ENCODE data around the gene SPHK2. TPM values are rescaled to one million over a fixed set of nuclear protein-coding genes. Genes with fewer than 3 reads are reported as not detected.
"Not testable (repeated sequence)": the region's sequence is repeated elsewhere in the genome, so short reads cannot be mapped to it uniquely, and the experiment has no call there.

SPHK2 gene, protein sequence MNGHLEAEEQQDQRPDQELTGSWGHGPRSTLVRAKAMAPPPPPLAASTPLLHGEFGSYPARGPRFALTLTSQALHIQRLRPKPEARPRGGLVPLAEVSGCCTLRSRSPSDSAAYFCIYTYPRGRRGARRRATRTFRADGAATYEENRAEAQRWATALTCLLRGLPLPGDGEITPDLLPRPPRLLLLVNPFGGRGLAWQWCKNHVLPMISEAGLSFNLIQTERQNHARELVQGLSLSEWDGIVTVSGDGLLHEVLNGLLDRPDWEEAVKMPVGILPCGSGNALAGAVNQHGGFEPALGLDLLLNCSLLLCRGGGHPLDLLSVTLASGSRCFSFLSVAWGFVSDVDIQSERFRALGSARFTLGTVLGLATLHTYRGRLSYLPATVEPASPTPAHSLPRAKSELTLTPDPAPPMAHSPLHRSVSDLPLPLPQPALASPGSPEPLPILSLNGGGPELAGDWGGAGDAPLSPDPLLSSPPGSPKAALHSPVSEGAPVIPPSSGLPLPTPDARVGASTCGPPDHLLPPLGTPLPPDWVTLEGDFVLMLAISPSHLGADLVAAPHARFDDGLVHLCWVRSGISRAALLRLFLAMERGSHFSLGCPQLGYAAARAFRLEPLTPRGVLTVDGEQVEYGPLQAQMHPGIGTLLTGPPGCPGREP
- 10 to 100 TPM; 45.1 to 51.0 TPM for total RNA-seq
- long read RNA-seq, partial matches to known transcripts: 34 of 38 reads
- long read RNA-seq, other reads (novel, unspliced or antisense): 1 of 38 reads

- intact Hi-C loops (cut with DNase I, micrococcal nuclease): no loop called here
- ATAC-seq (peak; percentile 63), DNase-seq (peak; percentile 96 to 99)
These were observed at the start of gene SPHK2, which contains the start of gene RPL18 for GRCh38 chr19:48618916-48619691. Gene SPHK2 (plus strand): TSS chr19:48619506. CDS start chr19:48620515, 1,009 bp downstream. Gene RPL18 (minus strand): TSS chr19:48619178. CDS start chr19:48619143, 35 bp downstream.

- intact Hi-C loops (cut with DNase I, micrococcal nuclease): no loop called here
- ATAC-seq: no peak
- DNase-seq: no peak
These were observed 49.5 kb upstream of the SPHK2 start for GRCh38 chr19:48569814-48570213.

DNA sequence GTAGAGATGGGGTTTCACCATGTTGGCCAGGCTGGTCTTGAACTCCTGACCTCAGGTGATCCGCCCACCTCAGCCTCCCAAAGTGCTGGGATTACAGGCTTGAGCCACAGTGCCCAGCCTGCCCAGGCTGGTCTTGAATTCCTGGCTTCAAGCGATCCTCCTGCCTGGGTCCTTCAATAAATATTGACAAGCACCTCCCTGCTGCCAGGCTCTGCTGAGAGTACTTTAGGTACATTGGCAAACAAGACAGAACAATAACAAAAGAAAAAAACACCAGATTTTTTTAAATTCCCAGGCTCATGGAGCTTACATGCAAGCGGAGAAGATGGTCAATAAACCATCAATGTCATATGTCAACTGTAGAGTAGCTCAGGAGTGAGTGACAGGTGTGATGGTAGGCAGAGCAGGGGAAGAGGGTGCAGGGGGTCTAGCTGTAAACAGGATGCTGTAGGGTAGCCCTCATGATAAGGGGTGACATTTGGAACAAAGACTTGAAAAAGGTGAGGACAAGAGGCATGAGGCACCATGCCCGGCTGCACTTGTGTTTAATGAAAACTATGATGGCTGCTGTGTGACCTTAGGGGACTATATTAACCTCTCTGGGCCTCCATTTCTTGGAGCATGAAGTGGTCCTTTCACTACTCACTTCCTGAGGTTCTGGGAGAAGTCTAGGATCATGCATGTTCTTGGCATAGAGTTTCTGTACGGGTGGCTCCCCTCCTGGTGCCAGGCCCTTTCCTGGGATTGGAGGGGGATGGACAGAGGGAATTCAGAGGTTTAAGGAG, 47.7 kb upstream of the SPHK2 start:
- ATAC-seq (no peak), DNase-seq (no peak)
- intact Hi-C loops (cut with DNase I, micrococcal nuclease): no loop called here

GRCh38 chr19:48573163-48573505, 46.2 kb upstream of the SPHK2 start:
- intact Hi-C loops (cut with DNase I, micrococcal nuclease): no loop called here
- DNase-seq (no peak), ATAC-seq (no peak)

DNA sequence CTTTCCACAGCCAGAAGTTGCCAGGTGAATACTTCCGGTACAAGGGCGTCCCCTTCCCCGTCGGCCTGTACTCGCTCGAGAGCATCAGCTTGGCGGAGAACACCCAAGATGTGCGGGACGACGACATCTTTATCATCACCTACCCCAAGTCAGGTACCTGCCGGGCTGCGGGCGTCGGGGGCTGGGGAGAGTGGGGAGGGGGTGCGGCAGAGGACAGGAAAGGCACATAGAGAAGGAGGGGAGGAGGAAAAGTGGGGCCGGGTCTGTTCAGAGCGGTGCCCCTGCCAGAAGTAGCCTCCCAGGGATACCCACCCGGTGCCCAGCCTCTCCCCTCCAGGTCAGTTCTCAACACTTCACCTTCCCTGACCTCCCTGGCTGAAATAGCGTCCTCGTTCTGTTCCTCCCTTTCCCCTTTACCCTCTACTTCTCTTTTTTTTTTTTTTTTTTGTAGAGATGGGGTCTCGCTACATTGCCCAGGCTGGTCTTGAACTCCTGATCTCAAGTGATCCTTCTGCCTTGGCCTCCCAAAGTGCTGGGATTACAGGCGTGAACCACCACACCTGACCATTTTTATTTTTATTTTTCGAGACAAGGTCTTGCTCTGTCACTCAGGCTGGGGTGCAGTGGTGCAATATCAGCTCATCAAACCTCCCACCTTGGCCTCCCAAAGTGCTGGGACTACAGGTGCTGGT, 43.2 kb upstream of the SPHK2 start:
- DNase-seq (no peak), ATAC-seq (no peak)
- intact Hi-C loops (cut with DNase I, micrococcal nuclease): no loop called here

DNA sequence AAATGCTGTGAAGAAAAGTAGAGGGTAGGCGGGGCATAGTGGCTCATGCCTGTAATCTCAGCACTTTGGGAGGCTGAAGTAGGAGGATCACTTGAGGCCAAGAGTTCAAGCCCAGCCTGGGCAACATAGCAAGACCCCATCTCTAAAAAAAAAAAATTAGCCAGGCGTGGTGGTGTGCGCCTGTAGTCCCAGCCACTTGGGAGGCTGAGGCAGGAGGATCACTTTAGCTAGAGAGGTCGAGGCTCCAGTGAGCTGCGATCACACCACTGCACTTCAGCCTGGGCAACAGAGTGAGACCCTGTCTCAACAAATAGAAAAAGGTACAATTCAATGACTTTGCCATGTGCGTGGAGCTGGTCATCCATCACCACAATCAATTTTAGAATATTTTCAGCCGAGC, 41.4 kb upstream of the SPHK2 start:
- intact Hi-C loops (cut with DNase I, micrococcal nuclease); DNase-seq; ATAC-seq: not testable (repeated sequence)

GRCh38 chr19:48578891-48579290, 40.4 kb upstream of the SPHK2 start:
- DNase-seq (no peak), ATAC-seq (peak; percentile 81)

GRCh38 chr19:48582168-48582567, 37.1 kb upstream of the SPHK2 start:
- ATAC-seq: no peak
- DNase-seq: no peak
- intact Hi-C loops (cut with DNase I, micrococcal nuclease): loop anchor here in 1 of 2 donors (5.0 kb wide), 2 partner anchors 75 to 95 kb away; no protein-coding TSS in a partner anchor

More at GRCh38 chr19:48578891-48579290, 40.4 kb upstream of the SPHK2 start:
- intact Hi-C loops (cut with DNase I, micrococcal nuclease): no loop called here

DNA sequence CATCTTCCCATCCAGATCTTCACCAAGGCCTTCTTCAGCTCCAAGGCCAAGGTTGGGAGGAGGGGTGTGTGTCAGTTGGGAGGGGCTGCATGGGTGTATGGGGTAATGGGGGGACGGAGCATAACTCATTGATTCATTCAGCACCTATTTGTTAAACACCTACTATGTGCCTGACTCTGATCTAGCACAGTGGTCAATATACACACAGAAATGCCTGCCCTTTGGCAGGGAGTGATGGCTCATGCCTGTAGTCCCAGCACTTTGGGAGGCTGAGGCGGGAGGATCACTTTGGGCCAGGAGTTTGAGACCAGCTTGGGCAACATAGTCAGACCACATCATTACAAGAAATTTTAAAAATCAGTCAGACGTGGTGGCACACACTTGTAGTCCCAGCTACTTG, 31.9 kb upstream of the SPHK2 start:
- ATAC-seq (no peak), DNase-seq (no peak)
- intact Hi-C loops (cut with DNase I, micrococcal nuclease): no loop called here

DNA sequence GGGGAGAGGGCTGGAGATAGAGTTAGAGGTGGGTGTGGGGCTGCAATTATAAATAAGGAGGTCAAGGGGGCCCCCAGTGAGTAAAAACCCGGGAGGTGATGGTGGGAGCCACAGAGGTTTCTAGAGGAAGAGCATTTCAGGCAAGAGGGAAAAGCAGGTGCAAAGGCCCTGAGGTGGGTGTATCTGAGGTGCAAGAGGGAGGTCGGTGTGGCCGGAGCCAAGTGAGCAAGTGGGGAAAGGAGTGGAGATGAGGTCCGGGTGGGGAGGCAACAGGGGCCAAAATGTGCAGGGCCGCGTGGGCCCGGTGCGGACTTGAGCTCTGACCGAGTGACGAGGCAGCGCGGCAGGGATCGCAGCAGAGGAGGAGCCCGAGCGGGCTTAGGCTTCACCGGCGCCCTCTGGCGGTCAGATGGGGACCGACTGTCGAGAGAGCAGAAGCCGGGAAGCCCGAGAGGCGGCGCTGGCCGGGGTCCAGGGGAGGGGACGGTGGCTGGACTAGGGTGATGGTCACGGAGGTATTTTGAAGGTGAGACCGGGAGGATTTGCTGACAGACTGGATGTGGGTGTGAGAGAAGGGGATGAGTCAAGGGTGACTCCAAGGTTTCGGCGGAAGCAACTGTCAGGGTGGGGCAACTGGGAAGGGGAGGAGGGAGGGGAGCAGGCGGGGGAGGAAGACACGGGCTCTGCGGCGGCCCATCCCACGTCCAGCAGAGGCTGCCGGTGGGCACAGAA, 30.5 kb upstream of the SPHK2 start:
- intact Hi-C loops (cut with DNase I, micrococcal nuclease): no loop called here
- peak; percentile 84 for ATAC-seq
- DNase-seq: peak; percentile 89 to 97

DNA sequence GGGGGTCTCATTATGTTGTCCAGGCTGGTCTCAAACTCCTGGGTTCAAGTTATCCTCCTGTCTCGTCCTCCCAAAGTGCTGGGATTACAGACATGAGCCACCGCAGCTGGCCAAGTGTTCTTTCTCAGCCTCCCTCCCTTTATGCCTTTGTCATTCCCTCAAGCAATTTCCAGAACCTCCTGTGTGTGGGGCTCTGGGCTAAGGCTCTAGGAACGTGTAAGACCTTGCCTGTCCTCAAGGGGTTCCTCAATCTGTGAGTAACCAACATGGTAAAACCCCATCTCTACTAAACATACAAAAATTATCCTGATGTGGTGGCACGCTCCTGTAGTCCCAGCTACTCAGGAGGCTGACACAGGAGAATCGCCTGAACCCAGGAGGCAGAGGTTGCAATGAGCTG, 28.3 kb upstream of the SPHK2 start:
- intact Hi-C loops (cut with DNase I, micrococcal nuclease): no loop called here
- ATAC-seq: no peak

DNA sequence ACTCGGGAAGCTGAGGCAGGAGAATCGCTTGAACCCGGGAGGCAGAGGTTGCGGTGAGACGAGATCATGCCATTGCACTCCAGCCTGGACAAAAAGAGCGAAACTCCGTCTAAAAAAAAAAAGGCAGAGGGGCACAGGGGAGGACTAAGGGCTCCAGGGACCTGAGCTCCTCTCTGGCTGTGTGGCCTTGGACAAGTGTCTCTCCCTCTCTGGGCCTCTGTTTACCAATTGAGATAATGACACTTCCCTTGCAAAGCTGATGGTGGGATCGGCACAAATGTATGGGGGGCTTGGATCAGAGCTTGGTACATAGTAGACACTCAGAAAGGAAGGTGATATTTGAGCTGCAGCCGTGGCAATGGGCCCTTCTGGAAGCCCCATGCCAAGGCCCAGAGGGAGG, 24.1 kb upstream of the SPHK2 start:
- DNase-seq: no peak
- no peak for ATAC-seq
- intact Hi-C loops (cut with DNase I, micrococcal nuclease): no loop called here

More for the DNA sequence above, 28.3 kb upstream of the SPHK2 start:
- DNase-seq: no peak

- intact Hi-C loops (cut with DNase I, micrococcal nuclease): no loop called here
- ATAC-seq: no peak
- no peak for DNase-seq
These were observed 23.5 kb upstream of the SPHK2 start for GRCh38 chr19:48595833-48596232.

DNA sequence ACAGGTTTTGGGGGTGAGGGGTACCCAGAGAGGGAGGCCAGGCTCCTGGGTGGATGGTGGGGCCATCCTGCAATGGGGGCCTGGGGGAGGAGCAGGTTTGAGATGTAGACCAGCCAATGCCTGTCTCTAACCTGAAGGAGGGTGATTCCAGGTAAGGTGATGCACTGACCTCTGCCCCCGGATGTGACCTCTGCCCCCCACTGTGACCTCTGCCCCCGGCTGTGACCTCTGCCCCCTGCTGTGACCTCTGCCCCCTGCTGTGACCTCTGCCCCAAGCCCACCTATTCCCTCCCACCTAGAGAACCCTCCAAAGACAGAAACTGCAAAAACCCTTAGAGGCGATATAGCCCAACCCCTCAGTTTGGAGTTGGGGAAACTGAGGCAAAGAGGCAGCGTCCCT, 23.1 kb upstream of the SPHK2 start:
- DNase-seq: no peak
- intact Hi-C loops (cut with DNase I, micrococcal nuclease): no loop called here

GRCh38 chr19:48596679-48597465, 22.4 kb upstream of the SPHK2 start:
- ATAC-seq (no peak), DNase-seq (no peak)
- intact Hi-C loops (cut with DNase I, micrococcal nuclease): no loop called here

More for the DNA sequence above, 23.1 kb upstream of the SPHK2 start:
- ATAC-seq: no peak

GRCh38 chr19:48598996-48599700, 20.2 kb upstream of the SPHK2 start:
- intact Hi-C loops (cut with DNase I, micrococcal nuclease): no loop called here
- ATAC-seq: peak; percentile 3
- no peak for DNase-seq
